ENCODE measurements around the gene ASMTL.

ASMTL gene

DNA sequence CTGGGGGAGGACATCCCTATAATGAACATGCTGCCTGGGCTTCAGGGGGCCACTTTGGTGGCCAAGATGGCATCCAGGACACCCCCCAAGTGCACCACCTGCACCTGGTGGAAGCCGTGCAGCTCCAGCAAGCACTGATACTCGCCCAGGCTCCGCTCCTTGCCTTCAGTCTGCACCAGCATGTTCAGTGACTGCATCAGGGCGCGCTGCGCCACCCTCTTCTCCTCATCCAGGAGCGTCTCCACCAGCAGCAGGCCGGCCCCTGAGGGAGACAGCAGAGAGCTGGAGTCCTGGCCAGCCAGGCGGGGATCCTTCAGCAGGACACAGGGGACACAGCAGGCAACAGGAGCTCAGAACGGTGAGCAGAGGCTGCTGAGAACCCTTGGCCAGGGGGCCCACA is 49.5 kb downstream of the ASMTL start:
- no peak for DNase-seq (ENCODE audit: low read depth)

DNA sequence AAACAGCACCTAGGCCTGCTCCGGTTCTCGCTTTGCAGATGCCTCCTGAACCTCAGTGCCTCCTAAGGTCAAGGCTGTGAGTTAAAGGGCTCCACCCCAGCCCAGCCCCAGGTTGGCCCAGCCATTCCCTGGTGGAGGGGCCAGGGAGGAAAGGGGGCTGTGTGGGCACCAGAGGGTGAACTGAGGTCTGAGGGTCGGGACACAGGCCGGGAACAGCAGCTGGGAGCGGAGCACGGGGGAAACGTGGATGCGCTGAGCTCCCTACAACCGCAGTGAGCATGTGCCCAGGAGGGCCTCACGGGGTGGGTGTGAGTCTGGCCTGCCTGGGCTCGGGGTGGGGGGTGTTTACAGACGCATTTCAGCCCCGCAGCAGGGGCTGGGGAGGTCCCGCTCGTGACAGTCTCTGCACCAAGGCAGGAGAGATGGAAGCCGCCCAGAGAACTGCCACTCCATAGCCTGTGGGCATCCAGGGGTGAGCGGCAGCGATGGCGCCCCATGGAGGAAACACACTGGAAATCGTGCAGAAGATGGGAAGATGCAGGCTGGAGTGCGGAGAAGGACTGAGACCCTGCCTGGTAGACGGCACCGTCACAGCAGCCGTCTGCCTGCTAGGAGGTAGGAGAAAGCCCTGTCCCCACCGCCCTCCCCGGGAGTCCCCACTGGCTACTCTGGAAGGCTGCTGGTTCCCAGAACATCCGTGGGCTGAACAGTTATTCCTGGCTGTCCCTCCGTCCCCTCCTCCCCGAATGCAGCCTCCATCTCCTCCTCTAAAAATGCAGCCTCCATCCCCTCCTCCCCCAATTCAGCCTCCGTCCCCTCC is 50.9 kb downstream of the ASMTL start:
- DNase-seq (ENCODE audit: low read depth), result no peak

DNA sequence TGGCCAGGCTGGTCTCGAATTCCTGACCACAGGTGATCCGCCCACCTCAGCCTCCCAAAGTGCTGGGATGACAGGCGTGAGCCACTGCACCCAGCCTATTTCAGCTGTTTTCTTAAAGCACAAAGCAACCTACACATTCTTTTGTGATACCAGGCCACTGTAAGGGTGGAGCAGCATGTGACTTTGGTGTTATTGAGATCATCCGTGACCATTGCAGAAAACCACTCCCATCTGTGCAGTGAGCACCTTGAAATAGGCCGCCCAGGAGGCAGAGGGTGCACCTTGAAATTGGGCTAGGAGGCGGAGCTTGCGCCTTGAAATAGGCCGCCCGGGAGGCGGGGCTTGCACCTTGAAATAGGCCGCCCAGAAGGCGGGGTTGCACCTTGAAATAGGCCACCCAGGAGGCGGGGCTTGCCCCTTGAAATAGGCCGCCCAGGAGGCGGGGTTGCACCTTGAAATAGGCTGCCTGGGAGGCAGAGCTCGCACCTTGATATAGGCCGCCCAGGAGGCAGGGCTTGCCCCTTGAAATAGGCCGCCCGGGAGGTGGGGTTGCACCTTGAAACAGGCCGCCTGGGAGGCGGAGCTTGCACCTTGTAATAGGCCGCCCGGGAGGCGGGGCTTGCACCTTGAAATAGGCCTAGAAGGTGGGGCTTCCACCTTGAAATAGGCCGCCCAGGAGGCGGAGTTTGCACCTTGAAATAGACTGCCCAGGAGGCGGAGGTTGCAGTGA is 51.8 kb downstream of the ASMTL start:
- DNase-seq (ENCODE audit: low read depth), result no peak

DNA sequence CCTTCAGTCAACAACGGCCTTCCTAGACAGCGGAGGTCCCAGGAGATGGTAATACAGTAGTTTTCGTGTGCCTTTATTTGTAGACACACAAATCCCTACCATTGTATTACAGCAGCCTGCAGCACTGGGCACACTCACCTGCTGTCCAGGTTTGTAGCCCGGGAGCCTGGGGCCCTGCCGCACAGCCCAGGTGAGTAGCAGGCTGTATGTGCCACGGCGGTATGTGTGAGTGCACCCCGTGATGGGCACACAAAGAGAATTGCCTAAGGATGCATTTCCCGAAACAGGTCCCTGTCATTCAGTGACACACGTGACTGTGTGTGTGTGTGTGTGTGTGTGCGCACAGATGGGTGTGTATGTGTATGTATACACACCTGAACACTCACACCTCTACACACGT is 52.7 kb downstream of the ASMTL start:
- DNase-seq (ENCODE audit: low read depth), result no peak

DNA sequence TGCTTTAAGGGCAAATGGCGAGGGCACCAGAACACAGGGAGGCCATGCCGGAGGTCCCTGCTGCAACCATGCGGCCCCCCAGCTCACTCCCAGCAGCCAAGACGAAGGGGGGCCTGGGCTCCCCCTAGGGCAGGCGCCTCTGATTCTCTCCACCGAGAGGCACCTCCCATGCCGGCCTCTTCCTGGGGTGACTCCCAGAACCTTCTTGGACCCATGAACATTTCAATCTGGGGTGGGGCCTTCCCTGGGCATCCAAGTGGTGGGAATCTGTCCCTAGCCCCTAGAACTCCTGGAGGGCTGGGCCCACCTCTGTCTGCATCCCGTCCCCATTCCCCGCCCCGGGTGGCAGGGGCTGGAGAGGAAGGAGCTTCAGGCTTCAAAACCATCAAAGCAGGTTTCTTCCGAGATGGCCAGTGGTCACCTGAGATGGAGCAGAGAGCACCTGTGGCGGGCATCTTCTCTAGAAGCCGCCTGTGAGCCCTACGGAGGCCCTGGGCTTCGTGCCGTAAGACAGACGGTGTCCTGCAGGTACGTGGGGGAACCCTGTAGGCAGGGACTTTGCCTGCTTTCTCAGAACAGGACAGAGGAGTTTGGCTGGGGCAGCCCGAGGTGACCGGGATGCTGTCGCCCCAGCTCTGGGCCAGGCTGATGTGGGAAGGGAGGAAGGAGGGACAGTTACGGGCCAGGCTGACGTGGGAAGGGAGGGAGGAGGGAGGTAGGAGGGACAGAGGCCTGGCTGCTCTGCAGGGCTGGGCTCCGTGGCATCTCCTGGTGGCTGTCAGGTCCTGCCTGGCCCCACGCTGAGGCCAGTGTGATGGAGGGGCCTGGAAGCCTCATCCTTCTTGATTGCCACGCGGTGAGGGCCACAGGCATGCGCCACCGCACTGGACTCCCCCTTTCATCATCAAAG is 54.0 kb downstream of the ASMTL start:
- DNase-seq (ENCODE audit: low read depth), result no peak

DNA sequence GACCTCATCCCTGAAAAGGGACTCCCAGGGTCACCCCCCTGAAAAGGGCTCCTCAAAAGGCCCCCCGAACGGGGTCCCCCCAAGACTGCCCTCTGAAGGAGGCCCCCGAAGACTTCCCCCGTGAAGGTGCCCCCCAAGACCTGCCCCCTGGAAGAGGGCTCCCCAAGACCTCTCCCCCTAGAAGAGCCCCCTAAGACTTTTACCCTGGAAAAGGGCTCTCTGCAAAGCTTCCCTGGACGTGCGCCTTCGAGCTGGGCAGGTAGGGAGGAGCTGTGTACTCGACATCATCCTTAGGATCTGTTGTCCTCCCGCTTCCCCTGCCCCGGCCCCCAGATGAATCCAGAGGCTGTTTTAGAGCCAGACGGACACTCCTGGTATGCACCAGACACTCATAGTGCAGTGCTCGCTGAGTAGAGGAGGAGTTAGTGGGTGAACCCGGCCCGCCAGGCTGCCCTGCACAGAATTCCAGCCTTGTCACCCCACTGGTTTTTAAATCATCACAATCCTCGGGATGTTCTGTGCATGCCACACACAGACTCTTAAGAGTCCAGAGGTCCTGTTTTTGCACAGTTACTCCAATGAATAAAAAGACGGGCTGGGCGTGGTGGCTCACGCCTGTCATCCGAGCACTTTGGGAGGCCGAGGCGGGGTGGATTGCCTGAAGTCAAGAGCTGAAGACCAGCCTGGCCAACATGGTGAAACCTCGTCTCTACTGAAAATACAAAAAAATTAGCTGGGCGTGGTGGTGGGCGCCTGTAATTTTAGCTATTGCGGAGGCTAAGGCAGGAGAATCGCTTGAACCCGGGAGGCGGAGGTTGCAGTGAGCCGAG is 55.1 kb downstream of the ASMTL start:
- DNase-seq (ENCODE audit: low read depth), result no peak

DNA sequence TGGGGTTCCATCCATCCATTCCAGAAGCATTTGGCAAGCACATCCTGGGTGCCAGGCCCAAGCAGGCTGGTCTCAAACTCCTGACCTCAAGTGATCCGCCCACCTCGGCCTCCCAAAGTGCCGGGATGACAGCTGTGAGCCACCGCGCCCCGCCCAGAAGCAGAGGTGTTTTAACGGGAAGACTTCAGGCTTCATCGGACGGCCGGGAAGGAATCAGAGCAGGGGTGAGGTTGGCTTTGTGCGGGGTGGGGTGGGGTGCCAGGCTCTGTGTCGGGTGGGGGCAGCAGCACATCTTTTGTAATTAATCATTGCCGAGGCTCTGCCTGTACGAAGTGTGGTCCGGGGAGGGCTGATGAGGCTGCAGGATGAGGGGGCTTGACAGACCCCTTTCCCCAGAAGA is 55.7 kb downstream of the ASMTL start:
- no peak for DNase-seq (ENCODE audit: low read depth)

DNA sequence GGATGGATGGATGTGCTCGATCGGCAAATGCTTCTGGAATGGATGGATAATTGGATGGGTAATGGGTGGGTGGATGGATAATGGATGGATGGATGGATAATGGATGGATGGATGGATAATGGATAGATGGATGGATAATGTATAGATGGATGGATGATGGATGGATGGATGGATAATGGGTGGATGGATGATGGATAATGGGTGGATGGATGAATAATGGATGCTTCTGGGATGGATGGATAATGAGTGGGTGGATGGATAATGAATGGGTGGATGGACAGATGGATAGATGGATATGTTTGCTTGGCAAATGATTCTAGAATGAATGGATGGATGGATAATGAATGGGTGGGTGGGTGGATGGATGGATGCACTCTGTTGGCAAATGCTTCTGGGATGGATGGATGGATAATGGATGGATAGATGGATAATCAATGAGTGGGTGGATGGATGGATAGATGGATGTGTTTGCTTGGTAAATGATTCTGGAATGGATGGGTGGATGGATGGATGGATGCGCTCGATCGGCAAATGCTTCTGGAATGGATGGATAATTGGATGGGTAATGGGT is 57.0 kb downstream of the ASMTL start:
- DNase-seq (ENCODE audit: low read depth), result no peak

DNA sequence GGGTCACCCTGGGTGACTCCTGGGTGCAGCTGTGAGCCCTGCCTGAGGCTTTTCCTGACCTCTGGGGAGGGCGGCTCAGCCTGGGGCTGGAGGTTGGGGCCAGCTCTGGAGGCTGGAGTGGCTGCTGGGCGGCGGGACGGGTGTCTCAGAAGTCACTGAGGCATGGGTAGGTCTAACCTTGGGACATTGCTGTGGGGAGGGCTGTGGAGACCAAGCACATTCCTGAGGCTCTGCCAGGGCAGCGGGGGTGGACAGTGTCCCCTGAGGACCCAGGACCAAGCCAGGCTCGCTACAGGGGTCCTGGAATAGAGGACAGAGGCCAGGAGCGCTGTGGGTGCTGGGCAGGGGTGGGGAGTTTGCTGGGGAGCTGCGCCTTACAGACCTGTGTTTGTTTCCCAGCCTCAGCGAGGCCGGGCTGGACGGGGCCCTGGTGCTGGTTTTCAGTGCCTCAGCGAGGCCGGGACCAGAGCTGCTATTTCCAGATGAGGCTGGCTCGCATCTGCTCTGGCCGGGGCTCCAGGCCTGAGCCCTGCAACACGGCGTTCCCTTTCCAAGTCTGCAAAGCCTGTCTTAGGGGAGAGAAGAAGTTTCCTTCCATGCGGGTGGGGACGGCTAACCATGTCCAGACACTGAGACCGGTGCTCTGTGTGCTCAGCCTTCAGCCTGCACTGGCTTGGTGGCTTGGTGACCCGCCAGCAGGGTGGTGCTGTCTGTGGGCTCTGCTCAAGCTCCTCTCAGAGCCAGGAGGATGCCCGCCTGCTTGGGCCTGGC is 57.8 kb downstream of the ASMTL start:
- DNase-seq (ENCODE audit: low read depth), result no peak

DNA sequence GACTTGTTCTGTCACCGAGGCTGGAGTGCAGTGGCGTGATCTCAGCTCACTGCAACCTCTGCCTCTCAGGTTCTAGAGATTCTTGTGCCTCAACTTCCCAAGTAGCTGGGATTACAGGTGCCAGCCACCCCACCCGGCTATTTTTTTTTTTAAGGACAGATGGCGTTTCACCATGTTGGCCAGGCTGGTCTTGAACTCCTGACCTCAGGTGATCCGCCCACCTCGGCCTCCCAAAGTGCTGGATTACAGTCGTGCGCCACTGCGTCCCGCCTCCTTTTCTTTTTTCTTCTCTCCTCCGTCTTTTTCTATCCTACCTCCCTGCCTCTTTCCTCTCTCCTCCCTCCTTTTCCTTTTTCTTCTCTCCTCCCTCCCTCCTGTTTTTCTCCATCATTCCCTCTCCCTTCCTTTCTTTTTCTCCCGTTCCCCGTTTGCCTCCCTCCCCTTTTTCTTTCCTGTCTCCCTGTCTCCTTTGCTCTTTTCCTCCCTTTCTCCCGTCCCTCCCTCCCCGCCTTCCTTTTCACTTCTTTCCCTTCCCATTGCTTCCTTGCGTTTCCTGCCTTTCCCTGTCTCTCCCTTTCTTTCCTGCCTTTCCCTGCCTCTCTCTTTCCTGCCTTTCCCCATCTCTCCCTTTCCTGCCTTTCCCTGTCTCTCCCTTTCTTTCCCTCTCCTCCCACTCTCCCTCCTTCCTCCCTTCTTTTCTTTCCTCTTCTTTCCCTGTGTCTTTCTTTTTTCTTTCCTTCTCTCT is 58.7 kb downstream of the ASMTL start:
- DNase-seq (ENCODE audit: low read depth), result no peak

DNA sequence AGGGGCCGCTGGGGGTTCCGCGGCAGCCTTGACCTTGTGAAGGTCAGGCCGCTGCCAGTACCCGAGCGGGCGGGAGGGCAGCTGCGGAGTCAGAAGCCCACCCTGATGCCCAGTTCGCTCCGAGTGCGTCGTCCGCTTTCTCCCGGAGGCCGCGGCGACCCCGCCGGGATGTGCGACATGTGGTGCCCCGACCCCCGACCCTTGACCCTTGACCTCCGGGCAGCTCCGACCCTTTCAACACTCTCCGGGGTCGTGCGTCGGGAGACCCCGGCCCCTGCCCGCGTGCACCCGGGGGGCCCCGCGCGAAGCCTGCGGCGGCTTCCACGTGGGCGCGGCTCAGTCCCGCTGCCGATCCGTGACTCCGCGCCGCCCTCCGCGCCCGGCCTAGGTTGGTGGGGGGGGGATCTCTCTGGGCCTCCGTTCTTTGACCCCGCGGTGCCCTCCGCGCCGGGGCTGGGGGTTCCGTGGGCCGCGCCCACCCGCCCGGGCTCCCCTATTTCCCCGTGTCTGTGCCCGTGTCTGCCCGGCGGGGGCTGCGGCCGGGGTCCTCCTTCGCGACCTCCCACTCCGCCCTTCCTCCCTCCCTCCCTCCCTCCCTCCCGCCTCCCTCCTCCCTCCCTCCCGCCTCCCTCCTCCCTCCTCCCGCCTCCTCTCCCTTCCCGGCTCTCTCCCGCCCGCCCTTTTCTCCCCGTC is 60.2 kb downstream of the ASMTL start:
- peak; percentile 63 for DNase-seq (ENCODE audit: low read depth)

DNA sequence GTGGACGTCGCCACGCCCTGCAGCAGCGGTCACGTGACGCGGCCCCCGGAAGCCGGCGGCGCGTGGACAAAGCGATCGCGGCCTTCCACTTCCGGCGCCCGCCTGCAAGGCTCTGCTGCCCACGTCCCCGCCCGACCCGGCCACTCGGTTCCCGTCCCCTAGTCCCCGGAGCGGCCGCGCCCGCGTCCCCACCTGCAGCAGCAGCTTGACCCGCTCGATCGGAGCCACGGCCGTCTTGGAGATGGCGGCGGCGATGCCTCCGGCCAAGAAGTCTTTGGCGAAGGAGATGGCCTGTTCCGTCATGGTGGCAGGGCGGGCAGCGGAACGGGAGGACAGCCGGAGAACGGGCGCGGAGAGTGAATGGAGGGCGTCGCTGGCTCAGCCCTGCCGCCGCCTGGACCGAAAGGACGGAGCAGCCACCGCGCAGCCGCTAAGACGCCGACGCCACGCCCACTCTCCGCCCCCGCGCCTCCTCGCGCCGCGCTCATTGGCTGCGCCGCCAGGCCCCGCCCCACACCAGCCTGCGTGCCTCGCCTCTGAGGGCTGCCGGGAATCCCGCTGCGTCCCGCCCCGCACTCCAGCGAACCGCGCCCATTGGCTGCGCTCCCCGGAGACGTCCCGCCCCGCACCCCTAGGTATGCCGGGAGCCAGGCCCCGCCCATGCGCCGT is 60.9 kb downstream of the ASMTL start, which contains the start of gene SLC25A6:
TSS of gene SLC25A6 (minus strand) at position 407 of the 669 bp plus-strand sequence. CDS start at position 303, 104 bp downstream.
- peak; percentile 97 for DNase-seq (ENCODE audit: low read depth)

DNA sequence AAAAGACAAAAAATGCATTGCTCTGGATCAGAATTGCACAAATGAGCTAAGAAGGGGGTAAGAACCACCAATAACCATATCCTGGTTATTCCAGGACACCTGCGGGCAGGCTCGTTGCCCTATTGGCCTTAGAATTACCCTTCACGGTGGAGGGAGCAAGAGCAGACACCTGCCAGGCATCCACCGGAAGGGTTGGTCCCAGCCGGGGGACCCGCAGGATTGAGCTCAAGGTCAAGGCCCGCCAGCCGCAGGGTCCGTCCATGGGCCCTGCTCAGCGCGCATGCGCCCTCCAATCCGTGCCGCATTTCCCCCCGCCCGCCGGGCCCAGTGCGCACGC is 61.4 kb downstream of the ASMTL start:
- no peak for DNase-seq (ENCODE audit: low read depth)

DNA sequence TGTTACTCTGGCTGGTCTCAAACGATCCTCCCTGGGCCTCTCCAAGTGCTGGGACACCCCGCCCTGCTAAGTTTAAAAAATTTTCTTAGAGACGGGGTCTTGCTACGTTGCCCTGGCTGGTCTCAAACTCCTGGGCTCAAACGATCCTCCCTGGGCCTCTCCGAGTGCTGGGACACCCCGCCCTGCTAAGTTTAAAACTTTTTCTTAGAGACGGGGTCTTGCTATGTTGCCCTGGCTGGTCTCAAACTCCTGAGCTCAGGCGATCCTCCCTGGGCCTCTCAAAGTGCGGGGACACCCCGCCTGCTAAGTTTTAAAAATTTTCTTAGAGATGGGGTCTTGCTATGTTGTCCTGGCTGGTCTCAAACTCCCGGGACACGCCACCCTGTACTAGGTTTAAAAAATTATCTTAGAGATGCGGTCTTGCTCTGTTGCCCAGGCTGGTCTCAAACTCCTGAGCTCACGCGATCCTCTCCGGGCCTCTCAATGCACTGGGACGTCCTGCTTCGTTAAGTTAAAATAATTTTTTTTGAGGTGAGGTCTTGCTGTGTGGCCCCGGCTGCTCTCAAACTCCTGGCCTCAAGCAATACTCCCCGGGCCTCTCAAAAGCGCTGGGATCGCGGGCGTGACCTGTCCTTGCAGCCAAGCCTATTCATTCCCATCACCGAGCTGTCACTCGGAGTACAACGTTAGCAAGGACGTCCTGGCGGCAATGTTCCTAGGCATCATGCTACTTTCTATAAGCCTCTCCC is 61.9 kb downstream of the ASMTL start:
- no peak for DNase-seq (ENCODE audit: low read depth)

DNA sequence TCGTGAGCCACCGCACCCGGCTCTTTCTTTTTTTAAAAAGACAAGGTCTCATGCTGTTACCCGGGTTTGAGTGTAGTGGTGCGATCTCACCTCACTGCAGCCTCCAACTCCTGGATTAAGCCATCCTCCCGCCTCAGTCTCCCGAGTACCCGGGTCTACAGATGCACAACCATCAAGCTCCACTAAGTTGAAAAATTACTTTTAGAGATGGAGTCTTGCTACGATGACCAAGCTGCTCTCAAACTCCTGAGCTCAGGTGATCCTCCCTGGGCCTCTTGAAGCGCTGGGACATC is 62.8 kb downstream of the ASMTL start:
- no peak for DNase-seq (ENCODE audit: low read depth)

DNA sequence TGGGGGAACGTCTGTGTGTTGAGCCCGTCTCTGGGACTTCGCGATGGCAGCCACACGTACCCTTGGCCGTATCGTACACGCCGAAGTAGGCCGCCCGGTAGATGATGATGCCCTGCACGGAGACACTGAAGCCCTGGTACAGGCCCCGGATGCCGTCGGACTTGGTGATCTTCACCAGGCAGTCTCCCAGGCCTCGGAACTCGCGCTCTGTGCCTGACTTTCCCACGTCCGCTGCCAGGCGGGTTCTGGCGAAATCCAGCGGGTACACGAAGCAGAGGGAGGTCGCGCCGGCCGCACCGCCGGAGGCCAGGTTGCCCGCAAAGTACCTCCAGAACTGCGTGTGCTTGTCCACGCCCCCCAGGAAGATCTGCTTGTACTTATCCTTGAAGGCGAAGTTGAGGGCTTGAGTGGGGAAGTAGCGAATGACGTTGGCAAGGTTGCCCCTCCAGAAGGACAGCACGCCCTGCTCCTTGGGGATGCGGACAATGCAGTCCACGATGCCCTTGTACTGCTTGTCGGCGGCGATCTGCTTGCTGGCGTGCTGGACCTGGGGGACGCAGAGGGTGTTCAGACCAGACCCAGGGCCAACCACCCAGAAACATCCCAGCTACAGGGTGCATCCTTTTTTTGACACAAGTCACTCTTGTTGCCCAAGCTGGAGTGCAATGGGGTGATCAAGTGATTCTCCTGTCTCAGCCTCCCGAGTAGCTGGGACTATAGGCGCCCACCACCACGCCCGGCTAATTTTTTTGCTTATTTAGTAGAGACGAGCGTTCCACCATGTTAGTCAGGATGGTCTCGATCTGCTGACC is 63.3 kb downstream of the ASMTL start:
- no peak for DNase-seq (ENCODE audit: low read depth)

DNA sequence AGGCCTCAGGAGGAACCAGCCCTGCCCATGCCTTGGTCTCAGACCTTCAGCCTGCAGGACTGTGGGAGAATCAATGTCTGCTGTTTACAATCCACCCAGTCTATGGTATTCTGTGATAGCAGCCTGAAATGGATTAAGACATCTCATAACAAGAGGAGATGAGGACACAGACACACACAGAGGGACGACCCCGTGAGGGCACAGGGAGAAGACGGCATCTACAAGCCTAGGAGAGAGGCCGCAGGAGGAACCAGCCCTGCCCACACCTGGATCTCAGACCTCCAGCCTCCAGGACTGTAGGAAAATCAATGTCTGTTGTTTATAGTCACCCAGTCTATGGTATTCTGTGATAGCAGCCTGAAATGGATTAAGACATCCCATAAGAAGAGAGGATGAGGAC is 64.1 kb downstream of the ASMTL start:
- no peak for DNase-seq (ENCODE audit: low read depth)
